Measurements from ENCODE around the gene MVB12B. TPM values are rescaled to one million over a fixed set of nuclear protein-coding genes. Genes with fewer than 3 reads are reported as not detected.

MVB12B gene
- total RNA-seq, 1 donor from 2014 or later, result 37.5 TPM

GRCh38 chr9:126520453-126520852 is 193.8 kb downstream of the MVB12B start:
- DNase-seq (ENCODE audit: low spot score), result no peak

DNA sequence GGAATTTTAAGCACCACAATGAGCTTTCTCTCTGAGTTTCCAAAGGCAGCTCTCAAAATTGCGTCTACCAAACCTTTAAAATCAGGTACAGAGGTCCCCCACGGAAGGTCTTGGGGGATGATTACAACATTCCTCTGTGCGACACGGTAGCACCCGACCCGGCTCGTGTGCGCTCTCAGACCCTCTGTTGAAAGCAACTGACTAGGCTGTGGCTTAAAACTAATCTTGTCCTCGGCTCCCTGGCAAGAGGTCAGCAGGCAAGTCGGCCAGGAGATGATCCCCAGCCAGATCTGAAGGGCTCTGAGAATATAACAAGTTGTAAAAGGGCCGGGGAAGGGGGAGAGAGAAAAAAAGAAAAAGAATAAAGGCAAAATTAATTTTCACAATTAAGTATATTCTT is 194.5 kb downstream of the MVB12B start:
- DNase-seq (ENCODE audit: low spot score), result no peak

- no peak for DNase-seq (ENCODE audit: low spot score)
These were observed 194.9 kb downstream of the MVB12B start for GRCh38 chr9:126521551-126521950.

DNA sequence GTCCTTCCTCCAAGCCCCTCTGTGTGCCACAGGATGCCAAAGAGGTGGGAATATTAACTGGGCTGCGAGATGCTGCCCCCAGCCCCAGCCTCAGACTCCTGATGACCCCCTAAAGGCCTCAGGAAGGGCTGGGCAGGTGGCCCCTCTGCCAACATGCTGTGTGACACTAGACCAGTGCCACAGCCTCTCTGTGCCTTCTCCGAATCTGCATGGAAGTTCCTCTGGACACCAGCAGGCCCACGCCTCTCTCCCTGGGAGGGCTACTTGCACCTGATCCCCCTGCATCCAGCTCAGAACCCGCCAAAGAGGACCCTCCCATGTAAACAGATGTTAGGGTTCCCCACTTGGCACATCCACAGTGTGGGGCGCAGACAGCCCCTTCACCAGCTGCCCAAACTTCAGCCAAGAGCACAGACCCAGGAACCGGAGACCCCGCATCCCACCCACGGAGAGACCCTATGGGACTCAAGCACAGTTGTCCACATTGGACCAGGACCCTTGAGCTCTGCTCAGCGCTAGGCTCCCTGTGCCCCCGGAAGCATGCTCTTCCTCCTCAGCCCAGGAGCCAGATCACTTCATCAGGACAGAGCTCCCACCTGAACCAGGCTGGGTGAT is 195.5 kb downstream of the MVB12B start:
- DNase-seq (ENCODE audit: low spot score), result no peak

GRCh38 chr9:126522612-126523356 is 196.2 kb downstream of the MVB12B start:
- DNase-seq (ENCODE audit: low spot score), result no peak

- DNase-seq (ENCODE audit: low spot score), result no peak
These were observed 197.0 kb downstream of the MVB12B start for GRCh38 chr9:126523611-126524111.

DNA sequence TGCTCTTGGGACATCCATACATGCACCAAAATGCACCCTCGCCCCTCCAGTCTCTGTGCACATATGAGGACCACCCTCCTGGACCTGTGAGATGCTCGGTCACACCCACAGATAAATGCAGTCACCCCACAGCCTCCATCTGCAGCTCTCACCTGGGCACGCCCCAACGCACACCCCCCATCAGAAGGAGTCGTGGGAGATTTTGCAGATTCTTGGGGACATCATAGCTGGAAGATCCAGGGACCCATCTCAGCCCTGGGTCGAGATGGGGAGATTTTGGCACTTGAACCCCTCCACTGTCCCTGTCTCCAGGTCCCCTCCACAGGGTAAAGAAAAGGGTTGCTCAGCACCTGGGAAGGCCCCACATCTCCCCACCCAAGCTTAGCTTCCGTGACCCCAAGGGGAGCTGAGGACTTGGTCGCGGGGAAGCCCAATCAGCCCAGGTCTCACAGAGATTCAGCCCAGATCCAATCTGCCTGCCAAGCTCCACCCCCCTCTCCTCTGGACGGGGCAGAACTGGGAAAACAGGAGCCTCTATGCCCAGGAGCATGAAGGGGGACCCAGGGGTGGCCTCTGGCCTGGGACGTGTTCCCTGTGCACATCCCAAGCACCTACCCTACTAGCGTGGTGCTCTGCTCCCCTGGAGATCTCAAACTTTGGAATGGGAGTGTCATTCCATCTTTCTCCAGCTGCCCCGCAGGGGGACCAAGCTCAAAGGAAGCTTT is 197.9 kb downstream of the MVB12B start:
- DNase-seq (ENCODE audit: low spot score), result no peak

DNA sequence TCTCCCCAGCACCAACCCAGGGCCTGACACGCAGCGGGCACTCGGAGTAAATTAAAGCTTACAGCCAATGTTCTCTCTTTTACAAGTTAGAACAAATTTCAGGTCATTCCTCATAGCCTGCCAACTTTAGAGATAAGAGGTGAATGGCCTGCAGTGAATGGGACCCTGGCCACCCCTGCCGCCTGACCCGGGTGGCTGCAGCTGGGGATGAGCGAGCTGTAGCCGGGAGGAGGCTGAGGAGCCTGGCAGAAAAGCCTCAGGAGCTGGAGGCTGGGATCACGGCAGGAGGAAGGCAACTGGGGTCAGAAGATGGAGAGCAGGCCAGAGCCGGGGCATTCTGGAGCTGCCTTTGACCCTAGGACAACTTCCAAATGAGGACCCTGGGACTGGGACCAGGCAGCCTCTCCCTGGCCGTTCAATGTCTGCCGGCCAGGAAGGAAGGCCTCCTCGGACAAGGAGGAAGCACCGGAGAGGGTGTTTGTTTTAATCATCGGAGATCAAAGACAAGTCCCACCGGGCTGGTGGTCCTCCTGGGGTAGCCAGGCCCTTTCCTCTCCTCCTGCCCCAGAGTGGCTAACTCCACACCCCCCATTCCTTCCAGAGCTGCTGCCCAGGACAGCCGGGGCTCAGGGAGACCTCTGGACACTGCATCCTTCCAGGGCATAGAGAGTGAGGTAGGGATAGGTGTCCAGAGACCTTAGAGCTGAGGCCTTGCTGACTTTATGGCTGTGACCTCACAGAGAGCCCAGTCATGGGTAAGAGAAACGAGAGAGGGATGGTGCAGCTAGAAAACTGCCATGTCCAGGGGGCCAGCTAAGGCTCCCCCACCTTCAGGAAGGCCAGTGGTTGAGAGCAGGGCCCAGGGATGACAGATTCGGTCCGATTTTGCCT is 199.8 kb downstream of the MVB12B start:
- no peak for DNase-seq (ENCODE audit: low spot score)

DNA sequence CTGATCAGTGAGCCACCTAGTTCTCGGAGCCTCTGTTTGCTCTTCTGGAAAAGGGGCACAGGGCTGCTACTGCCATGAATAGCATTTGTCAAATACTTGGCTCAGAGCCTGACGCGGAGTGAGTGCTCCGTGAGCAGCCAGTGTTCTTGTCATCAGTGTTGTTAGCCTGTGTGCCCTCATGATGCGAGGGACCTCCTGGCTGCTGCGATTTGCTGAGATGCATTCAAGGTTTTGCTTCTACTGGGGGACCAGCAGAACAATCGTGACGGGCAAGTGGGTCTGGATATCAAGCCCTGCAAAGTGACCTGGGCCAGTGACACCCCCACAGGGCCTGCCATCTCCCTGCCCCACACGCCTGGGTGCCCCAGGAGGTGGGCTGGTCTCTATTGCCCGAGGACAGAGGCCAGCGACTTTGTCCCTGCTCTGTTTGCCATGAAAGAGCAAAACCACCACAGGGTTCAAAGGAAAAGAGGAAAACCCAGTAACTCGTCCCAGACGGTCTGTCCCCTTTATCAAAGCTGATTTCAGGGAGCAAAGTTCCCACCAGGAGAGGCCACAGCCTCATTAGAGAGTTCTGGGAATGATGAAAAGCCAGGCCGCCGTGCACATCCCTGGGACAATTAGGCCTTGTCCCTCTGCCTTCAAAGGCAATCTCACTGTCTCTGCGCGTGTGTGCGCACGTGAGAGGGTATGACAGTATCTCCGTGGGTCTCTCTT is 200.6 kb downstream of the MVB12B start:
- no peak for DNase-seq (ENCODE audit: low spot score)

- no peak for DNase-seq (ENCODE audit: low spot score)
These were observed 201.5 kb downstream of the MVB12B start for GRCh38 chr9:126528111-126528510.

DNA sequence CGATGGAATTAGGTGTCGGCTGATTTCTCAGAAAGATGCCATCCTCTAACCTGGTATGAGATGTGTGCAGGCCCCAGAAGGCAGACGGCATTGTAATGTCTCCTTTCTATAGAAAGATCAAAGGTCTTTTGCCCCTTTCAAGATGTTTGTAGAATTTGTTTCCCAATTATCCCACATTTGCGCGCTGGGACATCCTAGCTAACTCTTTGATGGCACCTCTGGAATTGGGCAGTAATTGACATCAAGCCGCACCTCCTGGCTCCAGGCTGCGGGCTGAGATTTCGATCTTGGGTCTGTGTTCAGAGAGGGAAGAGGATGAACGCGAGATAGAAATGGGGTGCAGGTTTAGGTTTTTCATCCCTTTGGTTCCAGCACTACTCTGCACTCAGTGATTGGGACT is 202.3 kb downstream of the MVB12B start:
- DNase-seq (ENCODE audit: low spot score), result no peak

DNA sequence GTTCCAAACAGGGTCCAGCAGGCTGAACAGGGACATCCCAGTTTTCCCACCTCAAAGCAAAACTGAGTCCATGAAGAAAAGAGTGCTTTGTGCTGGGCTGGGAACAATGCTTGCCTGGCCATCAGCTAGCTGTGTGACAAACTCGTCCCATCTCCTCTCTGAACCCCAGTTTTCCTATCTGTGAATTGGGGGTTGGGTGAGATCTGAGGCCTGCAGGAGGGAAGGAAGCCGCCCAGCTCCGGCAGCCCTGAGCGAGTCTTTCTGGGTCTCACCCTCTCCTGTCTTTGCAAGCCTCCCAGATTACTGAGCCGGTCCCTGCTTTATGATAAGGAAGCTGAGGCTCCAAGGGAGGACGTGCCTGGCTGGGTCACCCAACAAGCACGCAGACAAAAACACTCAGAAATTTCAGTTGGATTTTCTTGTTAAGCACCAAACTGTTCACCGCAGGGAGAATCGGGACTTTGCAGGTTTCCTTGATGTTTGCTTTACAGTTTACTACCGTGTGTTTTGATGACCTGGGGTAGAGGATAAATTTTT is 204.5 kb downstream of the MVB12B start:
- DNase-seq (ENCODE audit: low spot score), result no peak

DNA sequence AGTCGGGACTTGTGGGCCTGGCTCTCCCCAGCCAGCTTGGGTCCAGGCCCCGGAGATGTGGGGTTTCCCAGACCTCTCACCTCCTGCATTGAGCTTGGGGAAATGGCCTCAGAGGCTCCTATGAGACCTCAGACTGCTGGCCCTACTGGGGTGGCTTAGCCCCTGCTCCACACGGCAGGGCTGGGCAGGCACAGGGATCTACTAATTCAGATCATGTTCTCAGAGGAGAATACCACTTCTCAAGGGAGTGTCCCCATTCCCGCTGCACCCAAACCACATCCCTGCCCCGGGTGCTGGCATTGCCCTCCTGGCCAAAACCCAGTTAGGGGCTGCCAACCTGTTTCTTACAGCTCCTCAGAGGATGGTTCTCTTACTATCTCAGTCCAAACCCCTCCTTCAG is 205.0 kb downstream of the MVB12B start:
- no peak for DNase-seq (ENCODE audit: low spot score)

DNA sequence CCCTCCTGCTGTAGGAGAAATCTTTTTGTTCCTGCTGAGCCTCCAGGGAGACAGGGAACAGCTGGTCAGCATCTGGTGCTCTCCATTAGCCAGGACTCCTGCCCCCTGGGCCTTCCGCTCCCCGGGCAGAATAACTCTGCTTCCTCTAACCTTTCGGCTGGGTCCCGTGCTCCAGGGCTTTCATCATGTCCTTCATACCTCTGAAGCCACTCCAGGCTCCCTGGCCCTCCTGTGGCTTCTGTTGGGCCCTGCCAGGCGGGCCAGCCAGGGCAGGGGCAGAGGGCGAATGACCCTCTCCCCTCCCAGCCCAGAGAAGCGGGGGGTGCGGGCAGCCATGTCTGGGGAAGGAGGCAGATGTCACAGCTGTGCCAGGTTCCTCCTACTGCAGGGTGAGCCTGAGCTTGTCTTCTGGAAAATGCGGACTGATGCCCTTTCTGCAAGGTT is 205.4 kb downstream of the MVB12B start:
- no peak for DNase-seq (ENCODE audit: low spot score)

DNA sequence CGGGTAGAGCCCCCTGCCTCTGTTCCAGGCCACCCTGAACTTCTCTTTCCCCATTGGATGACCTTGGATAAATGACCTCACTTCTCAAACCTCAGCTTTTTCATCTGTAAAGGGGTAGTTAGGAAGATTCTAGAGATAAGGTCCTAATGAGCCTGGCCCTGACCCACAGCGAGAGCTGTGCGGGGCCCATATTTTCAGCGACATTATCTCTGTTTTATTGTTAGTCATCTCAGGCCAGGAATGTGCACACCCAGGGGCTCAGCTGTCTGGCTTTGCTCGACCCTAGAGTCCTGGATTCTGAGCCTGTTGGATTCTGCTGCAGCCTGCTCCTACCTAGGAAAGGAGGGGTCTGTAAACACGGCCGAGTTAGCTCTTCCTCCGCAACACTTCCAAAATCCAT is 205.9 kb downstream of the MVB12B start:
- no peak for DNase-seq (ENCODE audit: low spot score)

GRCh38 chr9:126532951-126533925 is 206.6 kb downstream of the MVB12B start:
- no peak for DNase-seq (ENCODE audit: low spot score)

DNA sequence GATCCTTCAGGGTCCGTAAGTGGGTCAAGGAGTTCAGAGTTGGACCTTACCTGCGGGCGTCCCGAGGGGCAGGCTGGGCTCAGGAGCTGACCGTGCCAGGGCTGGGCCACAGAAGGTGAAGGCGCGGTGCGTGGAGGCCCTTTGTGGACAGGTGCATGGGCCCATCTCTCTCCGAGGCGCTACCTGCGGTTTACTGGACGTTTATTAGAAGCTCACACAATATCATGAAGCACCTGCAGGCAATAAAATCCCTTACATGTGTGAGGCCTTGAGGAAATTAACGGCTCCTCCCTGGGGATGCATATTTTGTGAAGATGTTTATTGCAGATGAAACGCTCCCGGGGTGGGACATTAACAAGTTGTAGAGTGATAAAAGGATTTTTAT is 207.3 kb downstream of the MVB12B start:
- no peak for DNase-seq (ENCODE audit: low spot score)

DNA sequence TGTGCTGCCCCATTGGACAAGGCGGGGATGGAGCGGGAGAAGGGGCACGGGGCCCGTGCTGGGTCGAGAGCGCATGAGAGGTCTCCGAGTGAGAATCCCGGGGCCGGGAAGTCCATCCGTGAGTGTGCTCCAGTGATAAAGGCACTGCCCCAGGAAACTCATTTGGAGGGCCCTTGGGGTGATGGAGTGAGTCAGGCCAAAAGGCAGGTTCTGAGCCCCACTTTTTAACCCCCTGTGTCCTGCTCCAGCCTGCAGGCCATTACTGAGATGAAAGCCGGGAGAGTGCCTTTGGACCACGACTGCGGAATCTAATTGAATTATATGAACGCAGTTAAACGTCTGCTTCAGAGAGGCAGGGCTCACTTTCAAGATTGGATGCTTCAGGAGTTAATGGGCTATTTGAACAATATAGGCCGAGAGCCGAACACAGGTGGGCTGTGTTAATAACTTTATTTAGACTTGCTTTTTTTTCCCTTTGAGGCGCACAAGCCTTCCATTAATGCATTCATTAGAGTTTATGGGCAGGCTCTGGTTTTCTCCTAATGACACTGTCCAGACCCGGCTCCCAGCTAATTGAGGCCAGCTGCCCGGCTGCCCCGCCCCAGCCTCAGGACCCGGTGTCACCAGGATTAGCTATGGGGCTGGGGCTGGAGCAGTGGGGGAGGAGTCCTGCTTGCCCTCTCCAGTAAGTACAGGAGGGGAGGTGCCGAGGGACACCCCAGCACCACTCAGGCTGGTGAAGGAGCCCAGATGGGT is 208.0 kb downstream of the MVB12B start:
- no peak for DNase-seq (ENCODE audit: low spot score)

DNA sequence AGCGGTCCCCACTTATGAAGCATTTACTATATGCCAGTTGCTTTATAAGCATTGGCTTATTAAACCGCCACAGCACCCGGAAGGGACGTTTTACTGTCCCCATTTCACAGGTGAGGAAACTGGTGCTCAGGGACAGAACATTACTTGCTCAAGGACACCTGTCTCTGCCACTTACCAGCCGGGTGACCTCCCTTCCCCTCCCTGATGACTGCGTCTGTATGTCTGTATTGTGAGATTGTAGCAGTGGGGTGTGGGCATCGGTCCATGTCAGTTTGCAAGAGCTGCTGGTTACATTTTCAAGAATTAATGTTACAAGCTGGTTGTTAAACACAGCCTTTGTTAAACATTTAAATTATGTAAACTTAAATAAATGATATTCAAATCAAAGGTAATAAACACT is 209.5 kb downstream of the MVB12B start:
- no peak for DNase-seq (ENCODE audit: low spot score)
